ENCODE results near the gene KCNN3.
"Not testable (repeated sequence)": the region's sequence is repeated elsewhere in the genome, so short reads cannot be mapped to it uniquely, and the experiment has no call there.

KCNN3 gene

DNA sequence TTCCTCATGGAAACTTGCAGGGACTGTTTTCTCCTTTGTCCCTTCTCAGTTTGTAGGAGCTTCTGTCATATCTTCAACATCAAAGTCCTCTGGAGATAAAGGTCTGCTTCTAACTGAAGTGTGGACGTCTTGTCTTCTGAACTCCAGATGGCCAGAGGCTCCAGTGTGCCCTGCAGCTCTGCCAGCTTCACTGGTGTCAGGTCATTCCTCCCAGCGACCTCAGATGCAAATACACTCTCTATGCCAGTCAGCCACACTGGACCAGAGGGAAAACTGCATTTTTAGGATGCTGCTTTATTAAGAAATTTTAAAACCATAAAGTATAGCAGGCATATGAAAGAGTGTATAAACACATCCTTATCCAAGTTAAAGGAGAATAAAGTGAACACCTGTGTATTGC, 183.6 kb downstream of the KCNN3 start:
- no peak for DNase-seq

- DNase-seq: no peak
Measured at GRCh38 chr1:154683820-154684219, 186.3 kb downstream of the KCNN3 start.

DNA sequence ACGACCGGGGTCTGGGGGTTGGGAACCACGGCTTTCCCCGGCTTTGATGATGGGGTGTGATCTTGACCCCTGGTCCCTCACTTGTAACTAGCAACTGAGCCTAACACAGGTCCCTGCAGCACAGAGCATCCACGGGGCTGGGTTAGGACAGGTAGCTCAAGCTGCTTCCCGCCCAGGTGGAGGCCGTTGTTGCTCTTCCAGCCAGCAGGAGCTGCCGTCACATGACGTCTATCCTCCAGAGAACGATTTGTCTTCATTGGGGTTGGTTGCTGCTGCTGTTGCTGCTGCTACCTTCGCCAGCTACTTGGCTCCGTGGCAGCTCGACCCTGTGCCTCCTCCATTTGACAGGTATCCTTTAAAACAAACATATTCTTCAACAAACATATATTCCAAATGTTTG, 187.8 kb downstream of the KCNN3 start:
- no peak for DNase-seq

DNA sequence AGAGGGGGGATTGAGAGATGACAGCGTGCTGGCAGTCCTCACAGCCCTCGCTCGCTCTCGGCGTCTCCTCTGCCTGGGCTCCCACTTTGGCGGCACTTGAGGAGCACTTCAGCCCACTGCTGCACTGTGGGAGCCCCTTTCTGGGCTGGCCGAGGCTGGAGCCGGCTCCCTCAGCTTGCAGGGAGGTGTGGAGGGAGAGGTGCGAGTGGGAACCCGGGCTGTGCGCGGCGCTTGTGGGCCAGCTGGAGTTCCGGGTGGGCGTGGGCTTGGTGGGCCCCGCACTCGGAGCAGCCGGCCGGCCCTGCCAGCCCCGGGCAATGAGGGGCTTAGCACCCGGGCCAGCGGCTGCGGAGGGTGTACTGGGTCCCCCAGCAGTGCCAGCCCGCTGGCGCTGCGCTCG, 192.2 kb downstream of the KCNN3 start:
- not testable (repeated sequence) for DNase-seq

- DNase-seq: not testable (repeated sequence)
Measured at GRCh38 chr1:154676847-154677246, 193.2 kb downstream of the KCNN3 start.

- DNase-seq: not testable (repeated sequence)
Measured at GRCh38 chr1:154674456-154674855, 195.6 kb downstream of the KCNN3 start.

- DNase-seq: not testable (repeated sequence)
Measured at GRCh38 chr1:154672245-154672644, 197.8 kb downstream of the KCNN3 start.

DNA sequence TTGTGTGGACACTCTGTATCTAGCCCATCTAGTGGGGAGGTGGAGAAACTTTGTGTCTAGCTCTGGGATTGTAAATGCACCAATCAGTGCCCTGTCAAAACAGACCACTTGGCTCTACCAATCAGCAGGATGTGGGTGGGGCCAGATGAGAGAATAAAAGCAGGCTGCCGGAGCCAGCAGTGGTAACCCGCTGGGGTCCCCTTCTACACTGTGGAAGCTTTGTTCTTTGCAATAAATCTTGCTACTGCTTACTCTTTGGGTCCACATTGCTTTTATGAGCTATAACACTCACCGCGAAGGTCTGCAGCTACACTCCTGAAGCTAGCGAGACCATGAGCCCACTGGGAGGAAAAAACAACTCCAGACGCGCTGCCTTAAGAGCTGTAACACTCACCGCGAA, 198.7 kb downstream of the KCNN3 start:
- not testable (repeated sequence) for DNase-seq

DNA sequence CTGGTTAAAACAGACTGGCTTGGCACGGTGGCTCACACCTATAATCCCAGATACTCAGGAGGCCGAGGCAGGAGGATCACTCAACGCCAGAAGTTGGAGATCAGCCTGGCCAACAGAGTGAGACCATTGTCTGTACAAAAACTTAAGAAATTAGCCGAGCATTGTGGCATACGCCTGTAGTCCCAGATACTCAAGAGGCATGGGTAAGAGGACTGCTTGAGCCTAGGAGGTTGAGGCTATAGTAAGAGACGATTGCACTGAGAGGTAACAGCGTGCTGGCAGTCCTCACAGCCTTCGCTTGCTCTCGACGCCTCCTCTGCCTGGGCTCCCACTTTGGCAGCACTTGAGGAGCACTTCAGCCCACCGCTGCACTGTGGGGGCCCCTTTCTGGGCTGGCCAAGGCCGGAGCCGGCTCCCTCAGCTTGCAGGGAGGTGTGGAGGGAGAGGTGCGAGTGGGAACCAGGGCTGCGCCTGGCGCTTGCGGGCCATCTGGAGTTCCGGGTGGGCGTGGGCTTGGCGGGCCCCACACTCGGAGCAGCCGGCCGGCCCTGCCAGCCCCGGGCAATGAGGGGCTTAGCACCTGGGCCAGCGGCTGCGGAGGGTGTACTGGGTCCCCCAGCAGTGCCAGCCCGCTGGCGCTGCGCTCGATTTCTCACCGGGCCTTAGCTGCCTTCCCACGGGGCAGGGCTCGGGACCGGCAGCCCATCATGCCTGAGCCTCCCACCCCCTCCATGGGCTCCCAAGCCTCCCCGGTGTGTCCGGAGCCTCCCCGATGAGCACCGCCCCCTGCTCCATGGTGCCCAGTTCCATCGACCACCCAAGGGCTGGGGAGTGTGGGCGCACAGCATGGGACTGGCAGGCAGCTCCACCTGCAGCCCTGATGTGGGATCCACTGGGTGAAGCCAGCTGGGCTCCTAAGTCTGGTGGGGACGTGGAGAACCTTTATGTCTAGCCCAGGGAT, 199.5 kb downstream of the KCNN3 start:
- not testable (repeated sequence) for DNase-seq

DNA sequence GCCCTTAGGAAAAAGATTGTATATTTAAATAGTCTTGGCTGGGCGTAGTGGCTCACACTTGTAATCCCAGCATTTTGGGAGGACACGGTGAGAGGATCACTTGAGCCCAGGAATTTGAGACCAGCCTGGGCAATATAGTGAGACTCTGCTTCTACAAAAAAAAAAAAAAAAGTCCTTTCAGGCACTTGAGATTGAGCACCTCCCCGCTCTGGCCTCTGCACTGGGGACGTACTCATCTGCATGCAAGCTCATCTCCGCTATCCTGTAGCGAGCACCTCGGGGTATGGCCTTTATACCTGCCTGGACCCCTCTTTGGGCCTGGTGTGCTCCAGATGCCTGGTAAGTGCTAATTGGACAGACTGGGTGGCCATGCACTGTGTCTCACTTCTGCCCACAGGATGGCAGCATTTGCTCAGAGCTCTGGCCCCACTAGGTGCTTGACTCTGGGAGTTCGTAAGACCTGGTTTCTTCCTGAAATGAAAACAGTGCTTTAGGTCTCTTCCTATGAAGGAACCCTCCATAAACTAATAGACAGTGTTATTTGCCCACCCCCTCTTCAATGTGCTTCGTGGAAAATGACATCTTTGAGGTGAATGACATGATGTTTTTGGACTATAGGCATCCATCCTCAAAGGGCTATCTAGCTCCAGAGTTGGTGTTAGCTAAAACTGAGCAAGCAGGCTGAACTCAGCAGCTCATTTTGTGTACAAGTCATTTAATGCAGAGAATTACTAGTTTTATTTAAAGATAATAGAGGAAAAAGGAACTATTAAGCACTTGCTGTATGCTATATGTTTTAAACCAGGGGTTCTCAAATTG, 200.4 kb downstream of the KCNN3 start:
- peak; percentile 75 to 80 for DNase-seq

GRCh38 chr1:154666051-154666790, 203.9 kb downstream of the KCNN3 start:
- no peak for DNase-seq

- DNase-seq: no peak
Measured at GRCh38 chr1:154664331-154665002, 205.6 kb downstream of the KCNN3 start.

DNA sequence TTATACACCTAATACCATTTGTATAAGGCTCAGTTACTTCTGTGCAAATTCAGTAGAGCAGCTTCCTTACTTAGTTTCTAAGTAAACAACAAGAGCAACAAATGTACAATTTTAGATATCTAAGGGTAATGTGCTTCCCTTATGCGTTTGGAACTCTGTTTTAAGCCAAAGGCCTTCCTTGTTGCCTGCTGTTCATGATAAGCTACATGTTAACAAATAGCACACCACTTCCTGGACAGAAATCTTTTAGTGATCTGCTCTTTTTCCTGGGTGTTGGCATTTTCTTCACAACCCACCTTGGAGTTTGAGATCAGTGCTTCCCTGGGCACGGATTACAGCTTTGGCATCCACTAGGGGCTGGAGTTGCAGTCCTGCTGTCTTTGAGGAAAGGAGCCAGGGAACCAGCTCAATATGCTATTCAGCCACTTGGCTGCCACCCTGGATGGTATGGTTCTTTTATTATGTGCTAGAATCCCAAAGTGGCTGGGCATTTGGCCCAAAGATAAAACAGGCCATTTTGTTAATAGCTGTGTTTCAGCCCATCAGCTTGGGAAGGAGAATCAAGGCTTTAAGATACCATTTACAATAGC, 206.5 kb downstream of the KCNN3 start:
- no peak for DNase-seq

DNA sequence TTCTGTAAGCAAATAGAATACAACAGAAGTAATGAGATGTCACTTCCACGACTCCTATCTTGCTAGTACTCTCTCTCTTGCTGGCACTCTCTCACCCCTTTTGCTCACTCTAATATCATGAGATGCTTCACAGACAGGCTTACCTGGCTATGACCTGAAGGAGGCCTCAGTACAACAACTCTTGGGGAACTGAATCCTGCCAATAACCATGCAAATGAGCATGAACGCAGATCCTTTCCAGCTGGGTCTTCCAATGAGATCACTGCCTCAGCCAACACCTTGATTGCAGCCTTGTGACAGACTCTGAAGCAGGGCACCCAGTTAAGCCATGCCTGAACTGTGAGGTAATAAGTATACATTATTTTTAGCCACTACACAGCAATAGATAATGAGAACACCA, 209.0 kb downstream of the KCNN3 start:
- no peak for DNase-seq

DNA sequence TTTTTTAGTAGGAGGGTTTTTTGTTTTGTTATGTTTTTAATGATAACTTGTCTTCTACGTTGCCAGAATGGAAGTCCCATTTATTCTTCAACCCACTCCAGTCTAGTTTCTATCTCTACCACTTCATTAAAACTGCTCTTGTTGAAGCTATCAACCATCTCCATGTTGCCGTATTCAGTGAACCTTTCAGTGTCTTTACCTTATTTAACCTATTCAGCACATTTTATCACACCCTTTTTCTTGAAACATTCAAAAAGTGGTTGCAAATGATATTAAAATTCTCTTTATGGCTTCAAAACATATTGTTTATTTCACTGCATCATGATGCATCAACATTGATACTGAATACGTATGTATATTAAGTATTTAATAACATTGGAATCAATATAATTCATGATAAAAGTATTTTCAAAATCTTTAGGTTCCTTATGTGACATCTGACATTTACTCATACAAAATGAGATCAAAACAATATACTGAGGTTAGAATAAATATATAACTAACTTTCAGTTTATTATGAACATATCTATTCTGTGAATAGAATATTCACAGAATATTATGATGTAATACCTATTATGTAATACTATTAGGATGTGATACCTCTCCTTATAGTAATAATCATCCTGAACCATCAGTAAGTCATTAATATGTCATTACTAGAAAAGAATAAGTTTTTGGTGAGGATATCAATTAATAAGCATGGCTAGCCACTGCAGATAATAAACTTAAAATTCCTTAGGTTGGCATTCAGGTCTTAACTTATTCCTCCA, 210.1 kb downstream of the KCNN3 start:
- DNase-seq: no peak

- peak in 1 of 2 donors; percentile 3 for DNase-seq
Measured at GRCh38 chr1:154657556-154657955, 212.5 kb downstream of the KCNN3 start.

DNA sequence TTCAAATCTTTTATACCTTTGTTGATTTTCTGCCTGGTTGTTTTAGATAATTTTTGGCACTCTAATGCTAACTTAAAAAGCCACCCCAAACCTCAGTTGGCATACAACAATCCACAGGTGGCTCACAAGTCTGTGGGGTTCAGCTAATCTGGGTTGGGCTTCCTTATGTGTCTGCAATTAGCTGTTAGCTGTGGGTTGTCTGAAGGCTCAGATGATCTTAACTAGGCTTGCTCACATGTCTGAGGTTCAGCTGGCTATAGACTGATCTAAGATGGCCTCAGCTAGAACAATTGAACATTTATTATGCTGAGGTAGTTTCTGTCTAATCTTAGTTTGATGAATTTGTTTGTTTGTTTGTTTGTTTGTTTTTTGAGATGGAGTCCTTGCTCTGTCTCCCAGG, 217.2 kb downstream of the KCNN3 start:
- no peak for DNase-seq
